GM12878 (cell line): ENCODE results near the gene TMC5. TPM values are rescaled to one million over a fixed set of nuclear protein-coding genes. Genes with fewer than 3 reads are reported as not detected.

ENCODE experiments used
- ATAC-seq: fragments of 200-7000 bp; cut with Tn5 transposase; 3 replicates; pipeline ENCODE4 v1.9.1; 2020; ENCODE audit warnings: mild to moderate bottlenecking, moderate library complexity
- BruUV-seq: library from RNA; stranded (reverse); fragments of 400-500 nt; replicated peaks from 2 replicates; lab custom pipeline; 2021; lab: Mats Ljungman, UMichigan
- CTCF ChIA-PET: fragments of 300-600 bp; sonication (Branson Sonifier 250); formaldehyde crosslinking; extraction: SDS; loops from one replicate; lab custom pipeline; 2021; ENCODE audit warnings: inconsistent platforms; lab: Yijun Ruan, JAX
- POLR2A ChIA-PET: fragments of 350-600 bp; formaldehyde crosslinking; extraction: SDS; loops from one replicate; lab custom pipeline; 2021; ENCODE audit warnings: inconsistent platforms; lab: Charles Lee
- RAD21 ChIA-PET: fragments of 300-600 bp; sonication (Branson Sonifier 250); formaldehyde crosslinking; loops from one replicate; lab custom pipeline; 2023; ENCODE audit warnings: antibody characterized with exemption; ENCODE audit not compliant: unreplicated experiment; lab: Charles Lee
- SMC1A ChIA-PET: fragments of 300-600 bp; sonication (Branson Sonifier 250); formaldehyde crosslinking; loops from one replicate; lab custom pipeline; 2023; ENCODE audit not compliant: unreplicated experiment, uncharacterized antibody; lab: Charles Lee
- DNase-seq: peaks from one replicate; pipeline ENCODE4 v3.0.0-alpha.2; 2011; ENCODE audit warnings: low read depth, low spot score
- FAIRE-seq: peaks from 3 replicates; lab custom pipeline; 2011; peaks lifted over from hg19 to GRCh38; lab: Jason Lieb, UNC
- H2AFZ ChIP-seq: 2 replicates; pipeline ENCODE4 v1.6.0; 2011; ENCODE audit warnings: low read depth, low read length, control low read depth; ENCODE audit not compliant: control insufficient read depth
- H3K27ac ChIP-seq: 2 replicates; pipeline ENCODE4 v1.5.1; 2011; ENCODE audit warnings: control low read depth; ENCODE audit not compliant: control insufficient read depth, insufficient read depth
- H3K27me3 ChIP-seq, 2 experiments: replicated peaks in 1 of 2; 2 replicates each; pipeline versions ENCODE4 v1.6.0 to v1.6.1; 2011; ENCODE audit warnings: low read length in 1 of 2; ENCODE audit not compliant: control insufficient read depth in 2 of 2, insufficient read depth in 2 of 2
- H3K36me3 ChIP-seq, 2 experiments: 2 replicates each; pipeline ENCODE4 v1.5.1; 2011; ENCODE audit warnings: low read length in 1 of 2; ENCODE audit not compliant: control insufficient read depth in 2 of 2, insufficient read depth in 2 of 2
- H3K4me1 ChIP-seq: 2 replicates; pipeline ENCODE4 v1.6.1; 2011; ENCODE audit warnings: mild to moderate bottlenecking, low read length, moderate library complexity, mixed read lengths; ENCODE audit not compliant: control insufficient read depth, insufficient read depth
- H3K4me2 ChIP-seq: 2 replicates; pipeline ENCODE4 v1.6.0; 2011; ENCODE audit warnings: control low read depth; ENCODE audit not compliant: control insufficient read depth, insufficient read depth
- H3K4me3 ChIP-seq: fragments of 200-600 bp; sonication (generic); 2 replicates; pipeline ENCODE4 v1.5.1; 2016
- H3K79me2 ChIP-seq: 2 replicates; pipeline ENCODE4 v1.6.0; 2011; ENCODE audit warnings: low read length; ENCODE audit not compliant: control insufficient read depth, insufficient read depth
- H3K9ac ChIP-seq: 2 replicates; pipeline ENCODE4 v1.8.0; 2011; ENCODE audit warnings: low read length, control low read depth, mixed read lengths; ENCODE audit not compliant: control insufficient read depth, insufficient read depth
- H3K9me3 ChIP-seq: replicated peaks from 3 replicates; pipeline ENCODE4 v1.5.1; 2011; ENCODE audit warnings: mild to moderate bottlenecking, low read length; ENCODE audit not compliant: control insufficient read depth, insufficient read depth
- H4K20me1 ChIP-seq: 2 replicates; pipeline ENCODE4 v1.6.0; 2011; ENCODE audit not compliant: control insufficient read depth, insufficient read depth
- BACH1 ChIP-seq: fragments of 450-650 bp; IDR thresholded peaks from 2 replicates; pipeline ENCODE4 v1.6.1; 2017; ENCODE audit warnings: mild to moderate bottlenecking, borderline replicate concordance
- HDGF ChIP-seq: fragments of 450-650 bp; IDR thresholded peaks from 2 replicates; pipeline ENCODE4 v1.6.1; 2016; ENCODE audit warnings: antibody characterized with exemption
- MLLT1 ChIP-seq: fragments of 450-650 bp; IDR thresholded peaks from 2 replicates; pipeline ENCODE4 v1.6.1; 2016; ENCODE audit warnings: mild to moderate bottlenecking
- MTA2 ChIP-seq: fragments of 450-650 bp; IDR thresholded peaks from 2 replicates; pipeline ENCODE4 v1.6.1; 2016; ENCODE audit warnings: low read depth, mild to moderate bottlenecking, moderate library complexity
- NFIC ChIP-seq: IDR thresholded peaks from 2 replicates; pipeline ENCODE4 v1.6.1; 2012; ENCODE audit warnings: low read depth, mild to moderate bottlenecking, inconsistent platforms, low read length, moderate library complexity
- NR2F1 ChIP-seq: fragments of 450-650 bp; conservative IDR thresholded peaks from 2 replicates; pipeline ENCODE4 v1.6.1; 2017; ENCODE audit warnings: mild to moderate bottlenecking
- RBBP5 ChIP-seq: fragments of 200-600 bp; sonication (generic); conservative IDR thresholded peaks from 2 replicates; pipeline ENCODE4 v1.6.1; 2016
- RUNX3 ChIP-seq: IDR thresholded peaks from 2 replicates; pipeline ENCODE4 v1.6.1; 2012; ENCODE audit warnings: low read length, inconsistent platforms
- ZZZ3 ChIP-seq: IDR thresholded peaks from 2 replicates; pipeline ENCODE4 v1.6.1; 2011; ENCODE audit warnings: low read depth; ENCODE audit not compliant: control insufficient read depth, insufficient read length
- WGBS: methylation state at CpG from one replicate; pipeline ENCODE4 v1.1.6; 2016; ENCODE audit warnings: low lambda C conversion rate; ENCODE audit not compliant: insufficient replicate concordance, insufficient coverage; ENCODE audit errors: missing lambda C conversion rate; 5-methylcytosine and 5-hydroxymethylcytosine counted together
- in situ Hi-C: fragments of 300-500 bp; cut with MboI; formaldehyde crosslinking; loops from 9 replicates; pipeline ENCODE4 v1.14.3; 2018; ENCODE audit warnings: mixed read lengths
- intact Hi-C: fragments of 100-400 bp; cut with micrococcal nuclease; formaldehyde crosslinking; loops from one replicate; pipeline ENCODE4 v1.14.2; 2022; ENCODE audit not compliant: unreplicated experiment
- polyA plus RNA-seq, 11 experiments: library from polyadenylated mRNA; depleted of rRNA in 4 of 11; unstranded in 6 of 11; stranded (reverse) in 5 of 11; fragments of >200 nt; fragmentation: Nextera tagmentation in 4 of 11; fragmentation: Illumina TruSeq in 1 of 11; extraction: Ambion mirVana in 4 of 11; extraction: Trizol in 1 of 11; gene quantifications; 1 replicate in 1 of 11; 2 replicates in 10 of 11; pipeline versions ENCODE4 v1.2.1 to v1.2.3, GENCODE V29; 2011 to 2016; ENCODE audit warnings: inconsistent platforms in 2 of 11, missing spikeins in 2 of 11, low read depth in 1 of 11
- total RNA-seq, 4 experiments: library from RNA; depleted of rRNA in 3 of 4; stranded (reverse); fragments of >200 nt in 3 of 4; fragmentation: Illumina TruSeq in 1 of 4; extraction: Trizol in 1 of 4; gene quantifications; 2 replicates each; pipeline versions ENCODE4 v1.2.1 to v1.2.3, GENCODE V29; 2013 to 2021
- TF ChIP-seq, protein P1 (sequence below): IDR thresholded peaks from 2 replicates; pipeline ENCODE4 v1.6.1; 2012; ENCODE audit warnings: improper control_type of control experiment, low read depth, low read length; ENCODE audit not compliant: insufficient replicate concordance
- TF ChIP-seq, protein P2 (sequence below): fragments of 450-650 bp; IDR thresholded peaks from 2 replicates; pipeline ENCODE4 v1.6.1; 2017; ENCODE audit warnings: low read depth, mild to moderate bottlenecking, moderate library complexity
- TF ChIP-seq, protein P3 (sequence below): IDR thresholded peaks from 2 replicates; pipeline ENCODE4 v1.6.1; 2011; ENCODE audit warnings: mild to moderate bottlenecking, low read depth, low read length, moderate library complexity; ENCODE audit not compliant: insufficient replicate concordance

Gene TMC5
- total and polyA plus RNA-seq, 10 of the 15 experiments (the other 5 are each of a cell fraction or from before 2014, with no cell fraction given), result 0.01 to 0.10 (median 0.07) TPM; not detected in 5

GRCh38 chr16:19463468-19464315 is 46.0 kb downstream of the TMC5 start:
- CTCF ChIA-PET, result no interaction called here
- no peak for FAIRE-seq
- POLR2A ChIA-PET, result no interaction called here
- TF ChIP-seq RBBP5 (no peak), NR2F1 (no peak), BACH1 (no peak), ZZZ3 (no peak), NFIC (no peak), MLLT1 (no peak), HDGF (no peak), MTA2 (no peak), RUNX3 (no peak)
- TF ChIP-seq, protein P1, sequence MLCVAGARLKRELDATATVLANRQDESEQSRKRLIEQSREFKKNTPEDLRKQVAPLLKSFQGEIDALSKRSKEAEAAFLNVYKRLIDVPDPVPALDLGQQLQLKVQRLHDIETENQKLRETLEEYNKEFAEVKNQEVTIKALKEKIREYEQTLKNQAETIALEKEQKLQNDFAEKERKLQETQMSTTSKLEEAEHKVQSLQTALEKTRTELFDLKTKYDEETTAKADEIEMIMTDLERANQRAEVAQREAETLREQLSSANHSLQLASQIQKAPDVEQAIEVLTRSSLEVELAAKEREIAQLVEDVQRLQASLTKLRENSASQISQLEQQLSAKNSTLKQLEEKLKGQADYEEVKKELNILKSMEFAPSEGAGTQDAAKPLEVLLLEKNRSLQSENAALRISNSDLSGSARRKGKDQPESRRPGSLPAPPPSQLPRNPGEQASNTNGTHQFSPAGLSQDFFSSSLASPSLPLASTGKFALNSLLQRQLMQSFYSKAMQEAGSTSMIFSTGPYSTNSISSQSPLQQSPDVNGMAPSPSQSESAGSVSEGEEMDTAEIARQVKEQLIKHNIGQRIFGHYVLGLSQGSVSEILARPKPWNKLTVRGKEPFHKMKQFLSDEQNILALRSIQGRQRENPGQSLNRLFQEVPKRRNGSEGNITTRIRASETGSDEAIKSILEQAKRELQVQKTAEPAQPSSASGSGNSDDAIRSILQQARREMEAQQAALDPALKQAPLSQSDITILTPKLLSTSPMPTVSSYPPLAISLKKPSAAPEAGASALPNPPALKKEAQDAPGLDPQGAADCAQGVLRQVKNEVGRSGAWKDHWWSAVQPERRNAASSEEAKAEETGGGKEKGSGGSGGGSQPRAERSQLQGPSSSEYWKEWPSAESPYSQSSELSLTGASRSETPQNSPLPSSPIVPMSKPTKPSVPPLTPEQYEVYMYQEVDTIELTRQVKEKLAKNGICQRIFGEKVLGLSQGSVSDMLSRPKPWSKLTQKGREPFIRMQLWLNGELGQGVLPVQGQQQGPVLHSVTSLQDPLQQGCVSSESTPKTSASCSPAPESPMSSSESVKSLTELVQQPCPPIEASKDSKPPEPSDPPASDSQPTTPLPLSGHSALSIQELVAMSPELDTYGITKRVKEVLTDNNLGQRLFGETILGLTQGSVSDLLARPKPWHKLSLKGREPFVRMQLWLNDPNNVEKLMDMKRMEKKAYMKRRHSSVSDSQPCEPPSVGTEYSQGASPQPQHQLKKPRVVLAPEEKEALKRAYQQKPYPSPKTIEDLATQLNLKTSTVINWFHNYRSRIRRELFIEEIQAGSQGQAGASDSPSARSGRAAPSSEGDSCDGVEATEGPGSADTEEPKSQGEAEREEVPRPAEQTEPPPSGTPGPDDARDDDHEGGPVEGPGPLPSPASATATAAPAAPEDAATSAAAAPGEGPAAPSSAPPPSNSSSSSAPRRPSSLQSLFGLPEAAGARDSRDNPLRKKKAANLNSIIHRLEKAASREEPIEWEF, result no peak
- TF ChIP-seq, protein P2, sequence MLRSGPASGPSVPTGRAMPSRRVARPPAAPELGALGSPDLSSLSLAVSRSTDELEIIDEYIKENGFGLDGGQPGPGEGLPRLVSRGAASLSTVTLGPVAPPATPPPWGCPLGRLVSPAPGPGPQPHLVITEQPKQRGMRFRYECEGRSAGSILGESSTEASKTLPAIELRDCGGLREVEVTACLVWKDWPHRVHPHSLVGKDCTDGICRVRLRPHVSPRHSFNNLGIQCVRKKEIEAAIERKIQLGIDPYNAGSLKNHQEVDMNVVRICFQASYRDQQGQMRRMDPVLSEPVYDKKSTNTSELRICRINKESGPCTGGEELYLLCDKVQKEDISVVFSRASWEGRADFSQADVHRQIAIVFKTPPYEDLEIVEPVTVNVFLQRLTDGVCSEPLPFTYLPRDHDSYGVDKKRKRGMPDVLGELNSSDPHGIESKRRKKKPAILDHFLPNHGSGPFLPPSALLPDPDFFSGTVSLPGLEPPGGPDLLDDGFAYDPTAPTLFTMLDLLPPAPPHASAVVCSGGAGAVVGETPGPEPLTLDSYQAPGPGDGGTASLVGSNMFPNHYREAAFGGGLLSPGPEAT, result no peak
- TF ChIP-seq, protein P3, sequence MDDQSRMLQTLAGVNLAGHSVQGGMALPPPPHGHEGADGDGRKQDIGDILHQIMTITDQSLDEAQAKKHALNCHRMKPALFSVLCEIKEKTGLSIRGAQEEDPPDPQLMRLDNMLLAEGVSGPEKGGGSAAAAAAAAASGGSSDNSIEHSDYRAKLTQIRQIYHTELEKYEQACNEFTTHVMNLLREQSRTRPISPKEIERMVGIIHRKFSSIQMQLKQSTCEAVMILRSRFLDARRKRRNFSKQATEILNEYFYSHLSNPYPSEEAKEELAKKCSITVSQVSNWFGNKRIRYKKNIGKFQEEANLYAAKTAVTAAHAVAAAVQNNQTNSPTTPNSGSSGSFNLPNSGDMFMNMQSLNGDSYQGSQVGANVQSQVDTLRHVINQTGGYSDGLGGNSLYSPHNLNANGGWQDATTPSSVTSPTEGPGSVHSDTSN, result no peak

More at GRCh38 chr16:19463468-19464315, 46.0 kb downstream of the TMC5 start:
- Histone ChIP-seq H3K9me3 (no peaks in the 10 kb centered on the region), H3K4me3 (no peak overlapping the region), H2AFZ (no peak overlapping the region), H3K4me2 (no peak overlapping the region), H3K36me3 (no peaks in the 10 kb centered on the region), H3K27ac (no peak overlapping the region), H3K4me1 (no peaks in the 10 kb centered on the region), H3K27me3 (no peaks in the 10 kb centered on the region), H3K79me2 (no peaks in the 10 kb centered on the region), H3K9ac (no peak overlapping the region), H4K20me1 (no peaks in the 10 kb centered on the region)
- DNase-seq (no peak), ATAC-seq (no peak)
- intact Hi-C loops, result no loop called here
- ChIA-PET RAD21 (no interaction called here), SMC1A (interaction anchor here (0.9 kb wide), 1 partner anchor 9 kb away, joined by 3 read pairs; no protein-coding TSS in a partner anchor)
- no TSS peak for BruUV-seq
- 60% methylated on average over 12 of the region's 12 CpGs for WGBS
- in situ Hi-C loops, result no loop called here
